ENCODE measurements around the gene GPR21.

The GPR21 gene

DNA sequence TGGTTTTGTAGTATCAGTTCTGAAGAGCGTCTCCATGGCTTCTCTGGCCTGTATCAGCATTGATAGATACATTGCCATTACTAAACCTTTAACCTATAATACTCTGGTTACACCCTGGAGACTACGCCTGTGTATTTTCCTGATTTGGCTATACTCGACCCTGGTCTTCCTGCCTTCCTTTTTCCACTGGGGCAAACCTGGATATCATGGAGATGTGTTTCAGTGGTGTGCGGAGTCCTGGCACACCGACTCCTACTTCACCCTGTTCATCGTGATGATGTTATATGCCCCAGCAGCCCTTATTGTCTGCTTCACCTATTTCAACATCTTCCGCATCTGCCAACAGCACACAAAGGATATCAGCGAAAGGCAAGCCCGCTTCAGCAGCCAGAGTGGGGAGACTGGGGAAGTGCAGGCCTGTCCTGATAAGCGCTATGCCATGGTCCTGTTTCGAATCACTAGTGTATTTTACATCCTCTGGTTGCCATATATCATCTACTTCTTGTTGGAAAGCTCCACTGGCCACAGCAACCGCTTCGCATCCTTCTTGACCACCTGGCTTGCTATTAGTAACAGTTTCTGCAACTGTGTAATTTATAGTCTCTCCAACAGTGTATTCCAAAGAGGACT, 1.5 kb downstream of the GPR21 start:
- DNase-seq (ENCODE audit: low spot score) = no peak

DNA sequence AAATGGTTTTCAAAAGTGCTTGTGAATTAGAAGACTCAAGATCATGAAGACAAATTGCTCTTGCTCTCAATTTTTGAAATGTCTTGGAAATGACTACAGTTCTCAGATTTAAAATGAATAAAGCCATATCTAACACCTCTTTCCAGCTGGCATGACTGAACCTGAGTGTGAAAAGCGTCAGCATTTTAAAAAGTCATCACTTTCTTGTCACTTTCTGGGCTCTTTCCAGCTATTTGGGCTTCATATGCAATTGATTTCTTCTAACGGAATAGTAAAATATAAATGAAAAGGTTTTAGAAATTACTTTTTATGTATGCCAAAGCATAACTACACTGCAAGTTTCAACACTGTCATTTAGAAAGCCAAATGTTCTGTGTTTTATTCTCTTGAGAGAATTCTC, 2.3 kb downstream of the GPR21 start:
- no peak for DNase-seq (ENCODE audit: low spot score)

DNA sequence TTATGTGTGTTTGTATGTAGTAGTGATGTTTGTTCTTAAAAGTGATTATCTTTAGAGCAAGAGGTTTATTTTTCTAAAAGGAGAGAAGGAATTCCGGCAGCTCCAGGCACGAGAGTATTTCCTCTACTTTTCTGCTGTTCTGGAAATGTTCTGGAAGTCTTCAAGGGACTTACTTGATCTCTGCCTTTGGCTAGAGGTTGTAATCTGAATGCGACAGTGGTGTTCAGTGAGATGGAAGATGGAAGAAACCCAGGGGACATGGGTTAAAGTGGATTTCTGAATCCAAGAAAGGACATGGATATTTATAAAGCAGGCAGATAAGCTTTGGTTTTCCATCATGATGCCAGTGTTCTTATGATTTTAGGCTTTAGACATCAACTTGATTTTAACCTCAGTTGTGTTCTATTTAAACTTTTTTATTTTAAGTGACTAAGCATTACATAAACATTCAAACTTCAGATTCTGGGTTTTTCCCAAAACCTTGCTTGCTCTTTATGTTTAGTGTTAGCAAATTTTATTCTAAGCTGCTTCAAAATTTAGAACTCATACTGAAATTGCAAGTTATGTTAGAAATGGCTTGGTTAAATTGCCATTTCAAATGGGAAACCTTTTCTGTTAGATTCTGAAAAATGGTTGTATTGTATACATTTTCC, 3.6 kb downstream of the GPR21 start:
- no peak for DNase-seq (ENCODE audit: low spot score)

DNA sequence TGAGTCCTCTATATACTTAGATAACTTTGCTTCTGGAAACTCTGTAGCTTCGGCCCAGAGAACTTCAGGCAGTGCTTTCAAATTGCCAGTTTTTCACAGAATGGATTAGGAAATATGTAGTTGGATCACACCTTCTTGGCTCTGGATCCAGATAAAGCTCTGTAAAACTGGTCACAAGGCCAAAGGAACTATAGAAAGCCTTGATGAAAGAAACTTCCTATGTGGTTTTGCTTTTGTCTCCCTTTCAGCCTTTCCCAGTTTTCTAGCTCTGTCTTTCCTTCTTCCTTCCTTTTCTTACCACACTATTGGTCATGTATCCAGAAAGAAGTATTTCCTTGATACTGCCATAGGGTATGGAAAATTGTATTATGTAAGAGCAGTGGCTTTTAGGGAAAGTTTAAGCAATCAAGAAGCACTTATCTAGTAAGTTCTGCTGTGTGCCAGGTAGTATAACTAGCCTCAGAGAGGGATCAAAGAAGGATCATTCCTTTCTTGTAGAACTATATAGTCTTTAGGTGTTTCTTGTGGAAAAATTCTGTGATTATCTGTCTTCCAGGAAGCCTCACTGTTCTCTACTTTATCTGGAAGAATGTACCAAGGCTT, 6.3 kb downstream of the GPR21 start:
- DNase-seq (ENCODE audit: low spot score) = no peak

DNA sequence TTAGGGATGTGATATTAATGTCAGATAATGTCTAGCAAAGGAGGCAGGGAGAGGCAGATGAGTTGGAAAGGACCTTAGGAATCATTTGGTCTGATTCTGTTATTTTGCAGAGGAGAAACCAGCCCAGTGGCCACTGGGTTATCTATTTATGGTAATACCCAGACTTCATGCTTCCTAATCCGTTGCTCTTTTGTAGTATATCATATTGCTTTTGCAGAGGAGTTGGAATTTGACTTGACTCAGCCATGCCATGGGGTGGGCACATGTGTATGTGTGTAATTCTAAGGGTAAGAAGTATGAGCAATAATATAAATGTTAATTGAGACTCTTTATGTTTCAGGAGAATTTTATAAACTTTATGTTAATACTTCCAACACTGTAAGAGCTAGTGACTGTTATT, 7.3 kb downstream of the GPR21 start:
- no peak for DNase-seq (ENCODE audit: low spot score)

DNA sequence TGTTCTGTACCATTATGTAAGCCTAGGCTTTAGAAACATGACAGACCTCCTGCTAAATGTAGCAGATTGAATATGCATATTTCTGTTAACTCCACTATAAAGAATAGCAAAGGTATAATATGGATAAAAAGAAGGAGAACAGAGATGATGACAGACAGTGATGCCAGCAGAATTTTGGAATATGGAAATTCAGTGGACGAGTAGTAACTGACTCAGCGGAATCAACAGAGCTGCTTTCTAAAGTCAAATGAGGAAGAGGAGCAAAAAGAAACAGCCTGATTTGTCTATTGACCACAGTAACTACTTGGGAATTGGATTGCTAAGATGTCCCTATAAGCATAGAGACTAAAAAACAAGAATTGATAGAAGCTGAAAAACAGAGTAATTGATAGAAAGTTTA, 8.0 kb downstream of the GPR21 start:
- DNase-seq (ENCODE audit: low spot score) = no peak

DNA sequence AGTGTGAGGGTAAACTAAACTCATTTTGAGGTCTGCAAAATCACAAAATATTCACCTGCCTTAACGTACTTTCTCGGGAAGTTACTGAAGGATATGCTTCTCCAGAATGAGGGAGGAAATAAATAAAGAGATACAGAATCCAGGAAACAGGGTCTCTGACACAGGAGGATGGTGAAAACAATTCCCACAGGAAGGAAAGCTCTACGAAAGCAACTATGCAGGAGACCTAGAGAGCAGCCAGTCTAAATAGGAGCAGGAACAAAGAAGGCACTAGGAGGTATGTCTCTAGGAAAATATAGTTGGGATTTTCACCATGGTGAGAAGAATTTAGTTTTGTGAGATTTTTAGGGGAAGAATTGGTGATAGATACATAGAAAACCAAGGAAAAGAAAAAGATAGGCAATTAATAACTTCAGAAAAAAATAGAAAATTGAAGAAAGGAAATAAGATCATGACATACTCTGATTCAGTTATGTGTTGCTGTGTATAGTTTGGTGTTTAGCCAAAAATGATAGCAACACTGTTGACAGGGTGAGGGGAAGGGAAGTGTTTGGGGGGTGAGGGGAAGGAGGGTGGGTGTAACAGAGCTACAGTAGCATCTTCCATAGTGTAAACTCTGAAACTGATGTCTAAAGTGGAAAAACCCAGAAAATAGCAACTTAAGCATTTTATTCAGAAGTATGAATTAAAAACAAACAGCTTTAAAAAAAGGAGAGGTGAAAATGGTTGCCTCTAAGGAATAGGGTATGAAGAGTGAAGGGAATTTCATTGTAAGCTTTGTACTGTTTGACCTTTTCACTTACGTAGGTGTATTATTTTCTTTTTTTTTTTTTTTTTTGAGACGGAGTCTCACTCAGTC, 9.8 kb downstream of the GPR21 start:
- DNase-seq (ENCODE audit: low spot score) = no peak

DNA sequence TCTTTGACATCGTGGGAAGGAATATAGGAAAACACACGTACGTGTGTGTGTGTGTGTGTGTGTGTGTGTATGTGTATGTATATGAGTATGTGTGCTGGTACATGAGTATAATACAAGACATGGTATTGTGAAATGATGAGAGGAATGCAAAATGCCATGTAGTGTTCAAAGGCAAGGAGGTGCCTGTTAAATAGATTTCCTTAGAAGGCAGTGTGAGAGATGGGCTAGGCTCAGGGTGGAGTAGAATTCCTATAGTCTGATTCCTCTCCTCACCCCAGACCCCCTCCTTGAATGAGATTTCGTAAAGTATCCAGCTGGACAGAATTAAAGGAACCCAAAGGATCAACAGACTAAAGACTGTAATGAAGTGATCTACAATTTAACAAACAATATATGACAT, 11.1 kb downstream of the GPR21 start:
- peak; percentile 29 for DNase-seq (ENCODE audit: low spot score)

DNA sequence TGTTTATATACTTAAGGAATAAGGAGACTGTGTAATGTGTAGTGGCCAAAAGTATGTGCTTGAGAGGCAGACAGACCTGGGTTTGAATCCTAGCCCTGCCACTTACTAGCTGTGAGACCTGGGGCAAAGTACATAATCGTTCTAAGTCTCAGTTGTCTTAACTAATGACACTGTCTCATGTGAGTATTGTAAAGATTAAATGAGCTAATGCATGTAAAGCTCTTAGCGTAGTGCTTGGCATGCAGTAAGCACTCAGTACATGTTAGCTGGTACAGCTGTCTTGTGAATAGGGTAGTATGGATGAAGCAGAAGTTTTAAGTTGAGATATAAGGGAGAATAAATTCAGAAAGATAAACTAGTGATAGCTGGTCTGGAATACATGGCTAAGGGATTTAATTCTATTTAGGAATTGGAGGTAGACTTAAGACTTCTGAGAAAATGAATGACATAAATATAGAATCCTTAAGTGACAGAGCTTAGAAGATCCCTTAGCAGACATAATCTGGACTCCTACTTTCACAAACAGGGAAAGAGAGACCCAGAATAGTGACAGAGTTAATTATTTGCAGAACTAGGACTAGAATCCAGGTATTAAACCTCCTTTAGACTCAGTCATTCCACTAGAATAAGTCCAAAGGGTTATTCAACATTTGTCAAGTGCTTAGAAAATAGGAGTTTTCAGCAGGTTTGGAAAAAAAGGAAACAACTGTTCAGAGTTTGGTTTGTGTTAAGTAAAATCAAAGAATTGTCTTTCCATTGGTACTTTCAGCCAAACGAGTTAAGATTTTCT, 13.1 kb downstream of the GPR21 start:
- no peak for DNase-seq (ENCODE audit: low spot score)

DNA sequence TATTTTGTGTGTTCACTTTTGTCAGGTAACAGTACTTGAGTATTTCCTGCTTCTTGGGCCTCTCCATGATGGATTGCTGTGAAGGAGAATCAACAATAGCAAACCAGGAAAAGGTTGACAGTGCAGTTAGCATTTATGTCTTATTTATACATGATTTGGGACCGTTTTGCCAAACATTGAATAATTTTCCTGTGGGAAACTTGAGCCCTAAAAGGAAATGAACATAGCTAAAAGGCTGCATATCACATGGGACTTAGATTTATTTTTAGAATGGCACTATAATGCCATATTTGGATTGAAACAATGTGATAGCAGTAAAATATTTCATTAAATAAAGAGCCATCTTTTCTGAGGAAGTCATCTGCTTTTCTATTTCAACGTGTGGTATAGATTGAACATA, 15.3 kb downstream of the GPR21 start:
- DNase-seq (ENCODE audit: low spot score) = no peak

DNA sequence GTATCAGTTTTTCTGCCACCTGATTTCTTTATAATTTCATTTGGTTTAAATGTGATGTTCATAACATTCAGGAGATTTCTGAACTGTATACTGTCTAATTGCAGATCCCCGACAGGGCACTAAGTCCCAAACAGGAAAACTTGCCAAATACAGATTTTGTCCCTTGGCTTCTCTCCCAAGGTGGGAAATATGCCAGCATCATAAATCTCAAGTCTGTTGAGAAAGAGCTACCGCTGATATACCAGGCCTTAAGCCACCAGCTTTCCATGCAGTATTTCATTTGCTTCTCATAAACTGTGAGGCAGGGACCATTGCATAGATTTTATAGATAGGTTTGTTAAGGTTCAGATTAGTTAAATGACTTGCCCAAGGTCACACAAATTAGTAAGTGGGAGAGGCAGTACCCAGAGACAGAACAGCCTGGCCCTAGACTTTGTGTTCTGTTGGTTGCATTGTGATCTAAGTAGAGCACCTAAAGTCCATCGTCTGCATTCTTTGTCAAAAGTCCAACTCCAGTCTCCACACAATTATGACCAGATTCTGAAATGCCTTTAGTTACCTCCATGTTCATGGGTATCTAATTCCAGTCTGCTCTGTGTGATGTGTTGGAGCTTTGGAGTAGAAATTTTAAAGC, 16.2 kb downstream of the GPR21 start:
- DNase-seq (ENCODE audit: low spot score) = peak; percentile 23

DNA sequence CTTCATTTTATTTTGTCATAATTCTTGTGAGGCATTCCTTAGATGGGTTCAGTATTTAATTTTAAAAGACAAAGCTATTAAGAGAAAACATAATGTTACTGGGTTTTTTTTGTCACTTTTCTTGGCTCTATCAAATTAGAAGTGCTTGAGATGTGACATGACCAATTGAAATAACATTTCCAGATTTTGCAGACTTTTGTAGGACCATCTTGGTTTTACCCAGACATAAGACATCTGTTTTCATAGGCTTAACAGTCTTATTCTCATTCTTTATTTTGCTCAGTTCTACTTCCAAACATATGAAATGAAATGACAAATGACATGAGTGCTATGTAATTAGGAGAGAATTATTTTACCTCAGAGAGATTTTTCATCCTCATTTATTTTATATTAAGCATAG, 19.6 kb downstream of the GPR21 start:
- no peak for DNase-seq (ENCODE audit: low spot score)

DNA sequence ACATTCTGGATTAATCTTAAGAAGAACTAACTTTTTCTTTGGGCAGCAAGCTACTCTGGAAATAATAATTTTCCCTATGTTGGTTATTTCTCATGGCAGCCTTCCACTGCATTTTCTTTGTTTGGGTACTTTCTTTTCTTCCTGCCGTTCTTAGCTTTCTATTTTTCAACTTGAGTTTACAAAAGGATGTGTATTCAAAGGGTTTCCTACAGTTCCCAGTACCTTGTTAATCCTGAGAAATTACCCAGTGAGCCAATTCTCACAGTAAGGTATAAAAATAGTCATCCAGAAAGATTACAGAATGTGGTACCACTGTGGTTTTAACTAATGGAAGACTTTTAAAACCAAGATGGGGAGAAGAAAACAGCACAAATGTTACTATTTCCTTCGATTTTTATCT, 20.2 kb downstream of the GPR21 start:
- no peak for DNase-seq (ENCODE audit: low spot score)

DNA sequence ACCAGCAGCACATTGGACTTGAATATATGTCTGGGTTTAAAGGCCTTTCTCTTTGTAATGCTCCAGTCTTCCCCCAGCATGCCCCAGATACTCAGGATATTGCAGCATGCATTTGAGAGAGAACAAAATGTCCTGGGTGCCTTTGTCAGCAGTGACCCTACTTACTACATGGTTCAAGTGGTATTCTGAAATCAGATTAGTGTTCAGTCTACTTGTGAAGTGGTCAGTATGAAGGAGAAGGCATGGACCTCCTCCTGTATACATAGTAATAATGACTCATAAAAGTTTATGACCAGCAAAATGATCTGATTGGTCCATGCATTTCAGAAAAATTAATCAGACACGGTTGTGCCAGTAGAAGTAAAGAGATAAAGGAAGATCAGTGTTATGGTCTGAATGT, 25.4 kb downstream of the GPR21 start:
- peak; percentile 45 for DNase-seq (ENCODE audit: low spot score)

DNA sequence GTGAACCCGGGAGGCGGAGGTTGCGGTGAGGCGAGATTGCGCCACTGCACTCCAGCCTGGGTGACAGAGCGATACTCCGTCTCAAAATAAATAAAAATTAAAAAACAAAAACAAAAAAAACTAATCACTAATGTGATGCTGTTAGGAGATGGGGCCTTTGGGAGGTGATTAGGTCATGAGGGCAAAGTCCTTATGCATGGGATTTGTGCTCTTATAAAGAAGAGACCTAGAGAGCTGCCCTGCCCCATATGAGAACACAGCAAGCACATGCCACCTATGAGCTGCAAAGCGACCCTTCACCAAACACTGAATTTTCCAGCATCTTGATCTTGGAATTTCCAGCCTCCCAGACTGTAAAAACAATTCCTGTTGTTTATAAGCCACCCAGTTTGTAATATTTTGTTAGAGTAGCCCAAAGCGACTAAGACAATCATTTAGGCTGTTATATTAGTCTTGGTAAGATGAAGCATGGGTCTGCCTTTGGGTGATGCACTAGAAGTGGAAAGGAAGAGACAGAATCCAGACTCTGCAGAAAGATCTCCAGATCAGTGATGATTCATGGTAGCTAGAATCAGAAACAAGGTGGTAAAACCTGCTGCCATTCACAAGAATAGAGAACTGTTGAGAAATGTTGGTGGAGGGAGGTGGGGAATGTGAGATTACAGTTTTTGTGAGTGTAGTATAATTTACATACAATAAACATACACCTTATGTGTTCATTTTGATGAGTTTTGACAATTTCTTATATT, 26.2 kb downstream of the GPR21 start:
- DNase-seq (ENCODE audit: low spot score) = no peak

DNA sequence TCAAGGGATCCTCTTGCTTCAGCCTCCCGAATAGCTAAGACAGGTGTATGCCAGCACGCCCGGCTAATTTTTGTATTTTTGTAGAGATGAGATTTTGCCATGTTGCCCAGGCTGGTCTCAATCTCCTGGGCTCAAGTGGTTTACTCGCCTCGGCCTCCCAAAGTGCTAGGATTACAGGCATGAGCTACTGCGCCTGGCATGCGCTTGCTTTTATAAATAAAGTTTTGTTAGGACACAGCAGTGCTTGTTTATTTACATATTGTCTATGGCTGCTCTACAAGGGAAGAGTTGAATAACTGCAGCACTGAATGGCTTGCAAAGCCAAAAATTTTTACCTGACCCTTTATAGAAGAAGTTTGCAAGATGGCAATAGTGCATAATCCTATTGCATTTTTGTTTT, 27.7 kb downstream of the GPR21 start:
- DNase-seq (ENCODE audit: low spot score) = no peak

DNA sequence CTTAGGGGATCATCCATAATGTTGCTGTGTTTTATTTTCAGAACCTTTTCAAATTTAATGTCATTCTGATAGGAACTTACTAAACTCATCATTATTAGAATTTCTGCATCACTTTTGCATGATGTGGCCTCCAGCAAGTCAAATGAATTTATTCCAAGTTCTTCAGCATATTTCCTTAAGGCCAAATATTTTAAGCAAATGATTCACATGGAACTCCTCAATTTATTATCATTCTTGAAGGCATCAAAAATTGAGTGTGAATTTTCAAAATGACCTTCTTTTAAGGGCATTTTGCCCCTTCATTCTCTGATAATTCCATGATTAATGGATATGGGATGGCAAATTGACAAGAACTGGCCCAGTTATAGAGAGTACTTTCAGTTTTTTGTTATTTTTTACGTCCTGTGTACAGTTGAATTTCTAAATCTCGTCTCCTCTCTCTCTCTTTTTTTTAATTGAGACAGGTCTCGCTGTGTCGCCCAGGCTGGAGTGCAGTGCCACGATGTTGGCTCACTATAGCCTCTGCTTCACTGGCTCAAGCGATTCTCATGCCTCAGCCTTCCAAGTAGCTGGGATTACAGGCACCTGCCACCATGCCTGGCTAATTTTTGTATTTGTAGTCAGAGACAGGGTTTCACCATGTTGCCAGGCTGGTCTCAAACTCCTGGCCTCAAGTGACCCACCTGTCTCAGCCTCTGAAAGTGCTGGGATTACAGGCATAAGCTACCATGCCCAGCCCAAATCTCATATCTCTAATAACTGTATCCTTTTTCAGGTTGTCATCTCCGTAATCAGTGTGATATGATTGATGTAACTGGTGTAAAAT, 29.1 kb downstream of the GPR21 start:
- DNase-seq (ENCODE audit: low spot score) = no peak

DNA sequence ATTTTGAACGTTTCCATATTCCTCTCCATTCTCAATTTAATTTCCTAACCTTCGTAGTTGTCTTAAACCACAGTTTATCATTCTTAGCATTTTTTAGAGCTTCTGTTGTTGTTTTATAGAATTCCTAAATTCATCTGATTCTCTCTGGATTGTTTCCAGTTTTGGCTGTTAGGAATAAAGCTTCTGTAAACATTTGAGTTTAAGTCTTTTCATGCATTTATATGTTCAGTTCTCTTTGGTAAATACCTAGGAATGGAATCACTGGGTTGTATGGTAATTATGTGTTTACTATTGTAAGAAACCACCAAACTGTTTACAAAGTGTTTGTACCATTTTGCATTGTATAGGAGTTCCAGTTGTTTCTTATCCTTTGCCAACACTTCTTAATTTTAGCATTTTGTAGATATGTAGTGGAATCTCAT, 29.7 kb downstream of the GPR21 start:
- no peak for DNase-seq (ENCODE audit: low spot score)

DNA sequence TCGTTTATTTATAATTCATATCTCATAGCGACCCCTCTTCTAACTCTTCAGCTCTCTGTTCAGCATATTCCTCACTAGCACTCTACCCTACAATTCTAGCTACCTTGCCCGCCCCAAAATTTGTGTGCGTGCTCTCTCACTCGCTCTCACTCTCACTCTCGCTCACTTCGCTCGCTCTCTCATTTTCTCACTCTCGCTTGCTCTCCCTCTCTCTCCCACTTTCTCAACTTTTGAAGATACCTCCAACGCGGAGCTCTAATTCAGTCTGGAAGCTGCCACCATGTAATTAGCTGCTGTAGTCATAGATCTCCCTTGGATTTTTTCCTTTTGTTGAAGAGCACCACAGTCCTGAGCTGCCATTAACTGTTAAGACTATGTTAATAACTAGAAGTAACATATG, 30.4 kb downstream of the GPR21 start:
- DNase-seq (ENCODE audit: low spot score) = no peak

DNA sequence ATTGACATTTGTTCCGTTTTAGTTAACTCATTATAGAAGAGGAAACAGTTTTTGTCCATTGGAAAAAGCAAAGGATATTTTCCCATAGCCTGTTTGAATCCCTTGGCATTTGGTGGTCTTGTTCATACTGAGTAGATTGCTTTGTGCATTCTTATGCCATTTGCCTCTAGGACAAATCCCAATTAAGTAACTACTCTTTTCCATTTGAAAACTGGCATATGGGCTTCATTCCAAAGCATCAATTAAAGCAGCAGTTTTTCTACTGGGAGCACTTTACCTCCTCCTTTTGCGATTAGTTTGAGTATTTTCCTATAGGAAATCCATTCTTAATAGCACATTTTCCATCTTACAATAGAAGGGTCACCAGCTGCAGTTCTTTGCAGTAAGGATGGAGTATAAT, 31.2 kb downstream of the GPR21 start:
- no peak for DNase-seq (ENCODE audit: low spot score)

All from AG08396 (cell line).